Common myeloid progenitor, CD34-positive (primary cell): ENCODE measurements around the gene NACC1.

Experiments used
- CTCF ChIA-PET: fragments of 350-600 bp; sonication (Branson Sonifier 250); formaldehyde crosslinking; loops from one replicate; lab custom pipeline; 2021; ENCODE audit warnings: antibody characterized with exemption; lab: Charles Lee
- POLR2A ChIA-PET: fragments of 350-600 bp; sonication (Branson Sonifier 250); formaldehyde crosslinking; loops from one replicate; lab custom pipeline; 2021; ENCODE audit warnings: antibody characterized with exemption; lab: Charles Lee
- DNase-seq, 3 donors: peaks; one replicate each; pipeline versions ENCODE4 v3.0.0 to v3.0.0-alpha.2; 2013
- H3K27ac ChIP-seq, 2 experiments: 1 replicate in 1 of 2; 2 replicates in 1 of 2; pipeline ENCODE4 v1.7.0; 2013; ENCODE audit warnings: inconsistent platforms in 2 of 2, low read length in 2 of 2, mild to moderate bottlenecking in 2 of 2, low read depth in 1 of 2, moderate library complexity in 1 of 2; ENCODE audit not compliant: severe bottlenecking in 2 of 2, insufficient read depth in 1 of 2, poor library complexity in 1 of 2
- H3K27me3 ChIP-seq, 5 experiments: replicated peaks in 2 of 5; 1 replicate in 3 of 5; 2 replicates in 2 of 5; pipeline versions ENCODE4 v1.6.1 to v1.7.0; 2013; ENCODE audit warnings: low read length in 4 of 5, mild to moderate bottlenecking in 2 of 5, moderate library complexity in 2 of 5, inconsistent platforms in 1 of 5; ENCODE audit not compliant: insufficient read depth in 5 of 5, control insufficient read depth in 4 of 5
- H3K36me3 ChIP-seq, 4 experiments: 1 replicate in 2 of 4; 2 replicates in 2 of 4; pipeline versions ENCODE4 v1.6.1 to v1.7.0; 2013; ENCODE audit warnings: low read length in 3 of 4, control low read depth in 1 of 4, mild to moderate bottlenecking in 1 of 4; ENCODE audit not compliant: control insufficient read depth in 4 of 4, insufficient read depth in 4 of 4
- H3K4me1 ChIP-seq, 4 experiments: 1 replicate in 3 of 4; 2 replicates in 1 of 4; pipeline versions ENCODE4 v1.6.1 to v1.7.1; 2013; ENCODE audit warnings: low read length in 3 of 4, mild to moderate bottlenecking in 3 of 4, control low read depth in 1 of 4, inconsistent platforms in 1 of 4, moderate library complexity in 1 of 4; ENCODE audit not compliant: control insufficient read depth in 4 of 4, insufficient read depth in 4 of 4; ENCODE audit errors: control extremely low read depth in 1 of 4
- H3K4me3 ChIP-seq, 7 experiments: 1 replicate in 4 of 7; 2 replicates in 3 of 7; pipeline versions ENCODE4 v1.5.1 to v1.7.0; 2013; ENCODE audit warnings: mild to moderate bottlenecking in 7 of 7, low read length in 6 of 7, moderate library complexity in 6 of 7, inconsistent platforms in 2 of 7, low read depth in 2 of 7, control low read depth in 1 of 7; ENCODE audit not compliant: insufficient read depth in 4 of 7, control insufficient read depth in 1 of 7; ENCODE audit errors: extremely low read depth in 1 of 7
- H3K9me3 ChIP-seq, 5 experiments: 1 replicate in 4 of 5; 2 replicates in 1 of 5; pipeline versions ENCODE4 v1.6.1 to v1.7.1; 2013; ENCODE audit warnings: low read length in 4 of 5, mild to moderate bottlenecking in 2 of 5, inconsistent platforms in 1 of 5, low read depth in 1 of 5, moderate library complexity in 1 of 5; ENCODE audit not compliant: control insufficient read depth in 4 of 5, insufficient read depth in 2 of 5; ENCODE audit errors: control extremely low read depth in 1 of 5
- WGBS: methylation state at CpG from one replicate; pipeline ENCODE4 v1.1.5; 2013; ENCODE audit not compliant: insufficient coverage; 5-methylcytosine and 5-hydroxymethylcytosine counted together

Gene NACC1

DNA sequence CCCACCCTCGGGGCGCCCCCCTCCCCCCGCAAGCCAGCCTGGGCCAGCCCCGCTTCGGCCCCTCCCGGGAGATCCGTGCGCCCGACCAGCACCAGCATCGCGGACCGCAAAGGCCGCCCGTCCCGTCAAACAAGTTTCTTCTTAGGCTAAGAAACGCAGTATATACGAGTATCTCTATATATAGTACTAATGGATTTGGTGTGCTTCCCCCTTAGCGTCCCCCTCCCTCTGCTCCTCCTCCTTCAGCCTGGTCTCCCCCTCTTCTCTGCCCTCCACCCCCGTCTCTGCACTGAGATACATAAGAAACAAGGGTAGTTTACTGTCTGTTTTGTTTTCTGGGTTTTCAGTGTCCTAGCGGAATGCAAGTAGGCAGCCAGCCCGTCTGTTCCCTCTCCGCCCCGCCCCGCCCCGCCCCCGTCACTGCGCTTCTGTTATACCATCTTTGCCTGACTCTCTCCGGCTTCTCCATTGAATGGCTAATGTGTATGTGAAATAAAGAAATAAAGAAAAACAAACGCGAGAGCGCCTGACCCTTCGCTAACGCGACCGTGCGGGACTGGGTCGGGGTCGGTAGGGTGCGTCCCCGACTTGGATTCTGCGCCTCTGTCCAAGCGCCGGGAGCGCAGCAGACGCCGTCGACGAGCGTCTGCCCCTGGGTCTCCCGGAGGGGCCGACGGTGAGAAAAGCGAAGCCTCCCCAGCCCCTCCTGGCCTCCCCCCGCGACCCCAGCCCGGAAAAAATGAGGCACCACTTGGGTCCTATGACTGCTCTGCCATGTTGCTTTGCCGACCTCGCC is 19.6 kb upstream of the NACC1 start:
- POLR2A ChIA-PET, result interaction anchor here (9.5 kb wide), 1 partner anchor 55 kb away, joined by 156 read pairs; the partner anchor contains the start of genes IER2 and STX10
- WGBS, result under 1% methylated on average over 33 of the region's 58 CpGs
- peaks cover 3 to 79% (median 61%) of the 10 kb centered on the region in 4 experiments for H3K4me1 ChIP-seq
- peak overlapping the region in 6 of 7 experiments; percentile 67 to 100 (median 96) for H3K4me3 ChIP-seq
- CTCF ChIA-PET, result no interaction called here
- H3K27me3 ChIP-seq, result no peaks in the 10 kb centered on the region
- no peaks in the 10 kb centered on the region for H3K9me3 ChIP-seq
- peak; percentile 86 to 95 (median 92) for DNase-seq
- peak overlapping the region; percentile 58 to 95 for H3K27ac ChIP-seq
- peaks cover 0 to 30% (median 10%) of the 10 kb centered on the region in 4 experiments for H3K36me3 ChIP-seq

DNA sequence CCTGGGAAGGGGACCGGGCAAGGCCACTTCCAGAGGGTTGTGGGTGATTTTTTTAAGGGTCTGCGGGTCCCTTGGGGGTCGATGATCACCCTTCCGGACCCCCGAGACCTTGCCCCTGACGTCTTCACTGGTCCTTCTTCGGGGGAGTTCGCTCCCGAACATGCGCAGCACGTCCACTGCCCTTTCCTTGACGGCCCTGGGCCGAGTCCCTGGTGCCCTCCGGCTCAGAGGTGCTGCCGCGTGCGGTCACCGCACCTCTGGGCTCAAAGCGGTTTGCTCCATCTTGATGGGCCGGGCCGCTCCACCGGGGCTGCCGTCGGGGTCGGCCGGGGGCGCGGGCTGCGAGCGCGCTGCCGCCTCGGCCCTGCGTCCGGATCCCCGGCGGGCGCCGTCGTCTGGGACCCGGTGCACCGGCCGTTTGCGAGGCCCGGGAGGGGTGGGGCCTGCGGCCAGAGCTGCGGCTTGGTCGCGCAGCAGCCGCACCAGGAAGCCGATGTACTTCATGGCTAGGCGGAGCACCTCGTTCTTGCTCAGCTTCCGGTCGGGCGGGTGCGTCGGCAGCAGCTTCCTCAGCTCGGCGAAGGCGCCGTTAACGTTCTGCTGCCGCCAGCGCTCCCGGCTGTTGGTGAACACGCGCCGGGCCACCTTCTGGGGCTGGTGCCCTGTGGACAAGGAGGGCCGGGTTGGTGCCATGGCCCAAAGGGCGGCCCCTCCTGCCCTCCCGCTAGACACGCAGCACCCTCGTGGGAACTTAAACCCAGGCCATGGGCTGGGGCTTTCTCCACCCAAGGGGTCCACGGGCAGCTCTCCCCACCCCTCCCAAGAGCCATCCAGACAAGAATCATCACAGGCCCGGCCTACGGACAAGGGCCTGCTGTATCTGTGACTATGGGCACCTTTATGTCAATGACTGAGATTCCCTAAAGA is 18.7 kb upstream of the NACC1 start:
- H3K27me3 ChIP-seq, result no peaks in the 10 kb centered on the region
- H3K27ac ChIP-seq, result peak overlapping the region; percentile 75 to 95
- CTCF ChIA-PET, result interaction anchor here (0.8 to 2.6 kb wide), 2 partner anchors 122 to 163 kb away, joined by 3 to 8 read pairs; no protein-coding TSS in a partner anchor
- H3K36me3 ChIP-seq, result peaks cover 0 to 30% (median 10%) of the 10 kb centered on the region in 4 experiments
- no peaks in the 10 kb centered on the region for H3K9me3 ChIP-seq
- peaks cover 3 to 78% (median 61%) of the 10 kb centered on the region in 4 experiments for H3K4me1 ChIP-seq
- POLR2A ChIA-PET, result interaction anchor here (0.7 to 9.5 kb wide), 6 partner anchors 17 to 134 kb away, joined by 3 to 156 read pairs (median 4); partner anchors contain the start of genes IER2, NACC1, STX10 and TRMT1
- peak overlapping the region; percentile 27 to 100 (median 94) for H3K4me3 ChIP-seq
- peak; percentile 87 to 94 (median 90) for DNase-seq
- under 1% methylated on average over 75 of the region's 77 CpGs for WGBS

DNA sequence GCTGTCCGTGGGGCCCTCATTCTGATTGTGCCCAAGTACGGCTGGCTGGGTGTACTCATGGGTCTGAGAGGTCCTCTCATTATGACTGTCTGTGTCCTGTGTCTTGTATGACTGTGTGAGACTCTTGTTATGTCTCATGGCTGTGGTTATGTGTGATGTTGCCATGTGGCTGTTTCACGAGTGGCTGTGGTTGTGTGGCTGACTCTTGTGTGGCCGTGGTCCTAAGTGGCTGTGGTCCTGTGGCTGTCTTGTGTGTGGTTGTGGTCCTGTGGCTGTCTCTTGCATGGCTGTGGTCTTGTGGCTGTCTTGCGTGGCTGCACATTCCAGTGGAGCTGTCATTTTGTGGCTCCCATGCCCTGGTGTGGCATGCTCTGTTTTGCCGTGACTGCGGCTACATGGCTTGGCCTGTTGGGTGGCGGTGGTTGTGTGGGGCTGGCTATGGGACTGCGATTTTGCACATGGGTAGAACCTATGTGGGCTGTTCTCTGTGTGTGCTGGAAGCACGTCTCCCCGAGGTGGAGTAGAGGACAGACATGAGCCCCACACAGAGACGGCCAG is 18.0 kb upstream of the NACC1 start:
- H3K36me3 ChIP-seq, result peaks cover 0 to 30% (median 10%) of the 10 kb centered on the region in 4 experiments
- peaks cover 3 to 77% (median 61%) of the 10 kb centered on the region in 4 experiments for H3K4me1 ChIP-seq
- WGBS, result 2% methylated on average over 7 of the region's 12 CpGs
- H3K27me3 ChIP-seq, result no peaks in the 10 kb centered on the region
- peak overlapping the region in 6 of 7 experiments; percentile 92 to 100 (median 96) for H3K4me3 ChIP-seq
- H3K27ac ChIP-seq, result peak overlapping the region; percentile 75 to 95
- DNase-seq, result peak; percentile 67 to 92 (median 90)
- ChIA-PET POLR2A (interaction anchor here (1.0 to 9.5 kb wide), 5 partner anchors 16 to 135 kb away, joined by 3 to 156 read pairs (median 5); partner anchors contain the start of genes IER2, NACC1, STX10 and TRMT1), CTCF (interaction anchor here (0.8 to 2.6 kb wide), 3 partner anchors 39 to 163 kb away, joined by 3 to 8 read pairs (median 3); no protein-coding TSS in a partner anchor)
- H3K9me3 ChIP-seq, result no peaks in the 10 kb centered on the region

DNA sequence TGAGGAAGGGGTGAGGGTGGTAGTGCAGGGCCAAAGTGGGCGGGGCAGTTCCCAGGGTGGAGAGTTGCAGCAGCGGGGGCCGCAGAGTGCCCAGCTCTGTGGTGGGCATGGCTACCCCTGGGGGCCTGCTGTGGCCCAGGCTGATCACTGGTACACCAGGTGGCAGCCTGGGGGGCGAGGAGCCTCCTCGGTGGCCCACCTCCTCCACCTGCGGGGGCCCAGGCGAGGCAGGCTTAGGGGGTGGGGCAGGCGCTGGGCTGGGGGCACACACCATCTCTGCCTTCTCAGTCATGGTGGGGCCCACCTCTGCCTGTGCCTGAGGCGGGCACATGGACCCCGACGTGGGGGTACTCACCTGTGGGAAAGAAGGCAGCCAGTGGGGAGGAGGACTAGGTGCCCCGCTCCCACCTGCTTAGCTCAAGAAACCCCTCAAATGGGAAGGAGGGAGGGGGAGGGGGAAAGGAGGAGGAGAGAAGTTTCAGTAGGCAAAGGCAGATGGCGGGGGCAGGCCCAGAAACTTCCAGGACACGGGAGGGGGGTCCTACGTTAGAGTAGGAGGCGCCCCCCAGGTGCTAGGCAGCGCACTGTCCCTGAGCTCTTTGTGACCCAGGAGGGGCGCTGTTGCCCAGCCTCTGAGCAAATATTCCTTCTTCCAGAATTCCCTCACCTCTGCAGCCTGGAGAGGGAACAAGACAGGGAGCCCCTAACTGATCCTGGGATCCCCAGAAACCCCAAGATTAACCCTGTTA is 17.0 kb upstream of the NACC1 start:
- H3K36me3 ChIP-seq, result peaks cover 0 to 30% (median 10%) of the 10 kb centered on the region in 4 experiments
- no peaks in the 10 kb centered on the region for H3K27me3 ChIP-seq
- DNase-seq, result peak in 2 of 3 donors; percentile 49 to 58
- ChIA-PET CTCF (interaction anchor here (0.5 to 2.6 kb wide), 12 partner anchors 14 to 136 kb away, joined by 3 to 8 read pairs (median 4); no protein-coding TSS in a partner anchor), POLR2A (interaction anchor here (0.8 to 9.5 kb wide), 7 partner anchors 15 to 159 kb away, joined by 3 to 156 read pairs (median 4); partner anchors contain the start of genes IER2, NACC1, STX10 and TRMT1)
- no peaks in the 10 kb centered on the region for H3K9me3 ChIP-seq
- peaks cover 3 to 78% (median 64%) of the 10 kb centered on the region in 4 experiments for H3K4me1 ChIP-seq
- peak overlapping the region; percentile 79 to 100 (median 94) for H3K4me3 ChIP-seq
- peak overlapping the region; percentile 80 to 95 for H3K27ac ChIP-seq
- WGBS, result 2% methylated on average over 10 of the region's 18 CpGs

DNA sequence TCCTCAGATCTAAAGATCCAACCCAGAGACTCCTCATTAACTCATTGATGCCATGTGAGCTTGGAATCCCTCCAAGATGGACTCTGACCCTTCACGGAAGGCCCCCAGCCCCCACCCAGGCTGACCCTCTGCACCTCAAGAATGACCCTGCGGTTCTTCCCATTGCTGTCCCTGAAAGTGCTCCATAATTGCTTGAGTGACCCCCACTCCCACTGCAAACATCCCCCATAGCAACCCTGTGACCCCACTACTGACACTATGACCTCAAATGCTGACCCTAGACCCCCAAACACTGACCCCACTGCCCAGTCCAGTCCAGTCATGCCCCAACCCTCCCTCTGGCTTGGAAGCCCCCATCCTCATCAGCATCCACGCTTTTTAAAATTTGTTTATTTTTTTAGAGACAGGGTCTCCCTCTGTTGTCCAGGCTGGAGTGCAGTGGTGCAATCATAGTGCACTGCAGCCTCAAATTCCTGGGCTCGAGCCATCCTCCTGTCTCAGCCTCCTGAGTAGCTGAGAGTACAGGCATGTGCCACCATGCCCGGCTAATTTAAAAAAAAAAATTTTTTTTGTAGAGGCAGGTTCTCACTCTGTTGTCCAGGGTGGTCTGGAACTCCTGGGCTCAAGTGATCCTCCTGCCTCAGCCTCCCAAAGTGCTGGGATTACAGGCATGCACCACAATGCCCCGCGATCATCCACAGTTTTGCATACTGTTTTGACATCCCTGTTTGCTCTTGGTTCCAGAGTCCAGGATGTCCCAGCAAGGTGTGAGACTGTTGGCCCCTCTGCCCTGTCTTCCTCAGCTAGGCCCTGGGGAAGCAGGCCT is 16.3 kb upstream of the NACC1 start:
- 0% methylated on average over 6 of the region's 7 CpGs for WGBS
- Histone ChIP-seq H3K27ac (peak overlapping the region; percentile 80 to 95), H3K36me3 (peaks cover 0 to 30% (median 10%) of the 10 kb centered on the region in 4 experiments), H3K27me3 (no peaks in the 10 kb centered on the region), H3K9me3 (no peaks in the 10 kb centered on the region), H3K4me3 (peak overlapping the region; percentile 79 to 100 (median 94)), H3K4me1 (peaks cover 3 to 75% (median 62%) of the 10 kb centered on the region in 4 experiments)
- CTCF ChIA-PET, result interaction anchor here (0.7 to 2.6 kb wide), 9 partner anchors 15 to 137 kb away, joined by 3 to 8 read pairs (median 4); no protein-coding TSS in a partner anchor
- DNase-seq, result no peak
- POLR2A ChIA-PET, result interaction anchor here (0.8 to 9.5 kb wide), 6 partner anchors 16 to 164 kb away, joined by 3 to 156 read pairs (median 3); partner anchors contain the start of genes CALR, IER2, NACC1 and STX10
